Vagina (tissue), 2 donors: ENCODE results near the gene CADM4.

Experiments used
- POLR2A ChIP-seq, 2 donors: fragments of 450-650 bp; IDR thresholded peaks; one replicate each; pipeline ENCODE4 v1.6.1; 2017; ENCODE audit warnings: antibody characterized with exemption in 2 of 2, mild to moderate bottlenecking in 2 of 2, moderate library complexity in 2 of 2
- POLR2AphosphoS5 ChIP-seq, 2 donors: sonication (generic); formaldehyde crosslinking; IDR thresholded peaks; one replicate each; pipeline ENCODE4 v1.9.0; 2017; ENCODE audit warnings: antibody characterized with exemption in 2 of 2, mild to moderate bottlenecking in 2 of 2, low read depth in 1 of 2; ENCODE audit not compliant: insufficient read depth in 1 of 2
- TF ChIP-seq, protein P1 (sequence below), 3 experiments: fragments of 450-650 bp in 2 of 3; fragments of 200-600 bp in 1 of 3; sonication (generic) in 1 of 3; IDR thresholded peaks; one replicate each; pipeline ENCODE4 v1.5.1; 2017 to 2019; ENCODE audit warnings: antibody characterized with exemption in 3 of 3, mild to moderate bottlenecking in 2 of 3, moderate library complexity in 2 of 3

DNA sequence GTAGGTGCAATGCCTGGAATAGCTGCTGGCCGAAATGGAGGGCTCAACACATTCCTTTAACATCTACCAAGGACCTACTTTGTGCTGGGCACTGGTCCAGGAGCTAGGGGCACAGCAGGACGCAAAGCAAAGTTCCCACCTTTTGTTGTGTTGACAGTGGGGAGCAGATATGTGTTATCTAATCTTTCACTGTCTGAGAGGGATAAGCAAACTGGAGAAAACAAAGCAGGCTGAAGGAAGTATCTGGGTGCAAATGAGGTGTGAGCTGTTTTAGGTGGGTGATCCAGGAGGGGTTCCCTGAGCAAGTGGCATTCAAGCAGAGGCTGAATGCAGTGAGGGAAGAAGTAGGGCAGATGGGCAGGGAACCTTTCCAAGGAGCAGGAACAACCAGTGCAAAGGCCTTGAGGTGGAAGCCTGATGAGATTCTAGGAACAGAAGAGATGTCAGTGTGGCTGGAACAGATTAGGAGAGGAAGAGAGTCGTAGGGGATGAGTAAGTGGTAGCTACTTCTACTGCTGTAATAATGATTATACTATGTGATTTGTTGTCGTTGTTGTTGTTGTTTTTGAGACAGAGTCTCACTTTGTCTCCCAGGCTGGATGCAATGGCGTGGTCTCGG, 32.5 kb upstream of the CADM4 start:
- TF ChIP-seq, protein P1, sequence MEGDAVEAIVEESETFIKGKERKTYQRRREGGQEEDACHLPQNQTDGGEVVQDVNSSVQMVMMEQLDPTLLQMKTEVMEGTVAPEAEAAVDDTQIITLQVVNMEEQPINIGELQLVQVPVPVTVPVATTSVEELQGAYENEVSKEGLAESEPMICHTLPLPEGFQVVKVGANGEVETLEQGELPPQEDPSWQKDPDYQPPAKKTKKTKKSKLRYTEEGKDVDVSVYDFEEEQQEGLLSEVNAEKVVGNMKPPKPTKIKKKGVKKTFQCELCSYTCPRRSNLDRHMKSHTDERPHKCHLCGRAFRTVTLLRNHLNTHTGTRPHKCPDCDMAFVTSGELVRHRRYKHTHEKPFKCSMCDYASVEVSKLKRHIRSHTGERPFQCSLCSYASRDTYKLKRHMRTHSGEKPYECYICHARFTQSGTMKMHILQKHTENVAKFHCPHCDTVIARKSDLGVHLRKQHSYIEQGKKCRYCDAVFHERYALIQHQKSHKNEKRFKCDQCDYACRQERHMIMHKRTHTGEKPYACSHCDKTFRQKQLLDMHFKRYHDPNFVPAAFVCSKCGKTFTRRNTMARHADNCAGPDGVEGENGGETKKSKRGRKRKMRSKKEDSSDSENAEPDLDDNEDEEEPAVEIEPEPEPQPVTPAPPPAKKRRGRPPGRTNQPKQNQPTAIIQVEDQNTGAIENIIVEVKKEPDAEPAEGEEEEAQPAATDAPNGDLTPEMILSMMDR (IDR thresholded peaks at IDR 0.05): no peak
- TF ChIP-seq POLR2AphosphoS5 (IDR thresholded peaks at IDR 0.05; ENCODE audit: insufficient read depth in 1 of 2, low read depth in 1 of 2): no peak
- TF ChIP-seq POLR2A (IDR thresholded peaks at IDR 0.05): no peak
